Measurements from ENCODE around the gene BANP. TPM values are rescaled to one million over a fixed set of nuclear protein-coding genes. Genes with fewer than 3 reads are reported as not detected.
"Not testable (repeated sequence)": the region's sequence is repeated elsewhere in the genome, so short reads cannot be mapped to it uniquely, and the experiment has no call there.

The BANP gene
- total and polyA plus RNA-seq, 4 experiments from 2014 or later = 10.7 to 72.7 (median 44.1) TPM

- H3K9me3 Mint-ChIP-seq; H3K4me1 Mint-ChIP-seq; CTCF ChIA-PET (ENCODE audit: partially characterized antibody); POLR2A ChIA-PET (ENCODE audit: partially characterized antibody); H3K4me1 ChIP-seq (ENCODE audit: insufficient read depth, low read length); DNase-seq; H3K4me3 ChIP-seq (ENCODE audit: low read length in 2 of 2); H3K27me3 ChIP-seq (ENCODE audit: insufficient read depth, low read length); H3K4me3 Mint-ChIP-seq; intact Hi-C loops (cut with micrococcal nuclease); H3K27ac ChIP-seq (ENCODE audit: low read depth, low read length); H3K27me3 Mint-ChIP-seq; H3K9me3 ChIP-seq (ENCODE audit: control insufficient read depth in 1 of 2, low read length in 2 of 2): not testable (repeated sequence)
- H3K27ac Mint-ChIP-seq = peak overlapping the region in 1 of 7 donors; percentile 29
- peaks cover 17% of the 10 kb centered on the region for H3K36me3 ChIP-seq (ENCODE audit: insufficient read depth, low read length)
- H3K36me3 Mint-ChIP-seq = peaks cover 35 to 58% of the 10 kb centered on the region in 2 donors
Observed at GRCh38 chr16:88045361-88045760, 94.1 kb downstream of the BANP start.

- ChIA-PET POLR2A (ENCODE audit: partially characterized antibody) (no interaction called here), CTCF (ENCODE audit: partially characterized antibody) (no interaction called here)
- no peak for DNase-seq
- H3K36me3 ChIP-seq (ENCODE audit: insufficient read depth, low read length) = peaks cover 17% of the 10 kb centered on the region
- Mint-ChIP-seq H3K4me3 (no peak overlapping the region), H3K4me1 (peaks cover 0 to 1% (median under 1%) of the 10 kb centered on the region in 4 donors), H3K27ac (no peak overlapping the region), H3K36me3 (peaks cover 35 to 55% of the 10 kb centered on the region in 2 donors), H3K27me3 (no peaks in the 10 kb centered on the region), H3K9me3 (peaks cover 0 to 2% (median 0%) of the 10 kb centered on the region in 8 donors)
- no peaks in the 10 kb centered on the region for H3K9me3 ChIP-seq (ENCODE audit: control insufficient read depth in 1 of 2, low read length in 2 of 2)
- no peaks in the 10 kb centered on the region for H3K4me1 ChIP-seq (ENCODE audit: insufficient read depth, low read length)
- intact Hi-C loops (cut with micrococcal nuclease) = no loop called here
- H3K27ac ChIP-seq (ENCODE audit: low read depth, low read length) = no peak overlapping the region
- no peaks in the 10 kb centered on the region for H3K27me3 ChIP-seq (ENCODE audit: insufficient read depth, low read length)
- H3K4me3 ChIP-seq (ENCODE audit: low read length in 2 of 2) = no peak overlapping the region
Observed at GRCh38 chr16:88045820-88046303, 94.6 kb downstream of the BANP start.

GRCh38 chr16:88047462-88047861 is 96.2 kb downstream of the BANP start:
- Histone ChIP-seq H3K27me3 (ENCODE audit: insufficient read depth, low read length) (no peaks in the 10 kb centered on the region), H3K36me3 (ENCODE audit: insufficient read depth, low read length) (peaks cover 20% of the 10 kb centered on the region), H3K4me3 (ENCODE audit: low read length in 2 of 2) (no peak overlapping the region), H3K27ac (ENCODE audit: low read depth, low read length) (no peak overlapping the region), H3K4me1 (ENCODE audit: insufficient read depth, low read length) (no peaks in the 10 kb centered on the region), H3K9me3 (ENCODE audit: control insufficient read depth in 1 of 2, low read length in 2 of 2) (no peaks in the 10 kb centered on the region)
- Mint-ChIP-seq H3K4me3 (no peak overlapping the region), H3K4me1 (no peaks in the 10 kb centered on the region), H3K27me3 (no peaks in the 10 kb centered on the region), H3K9me3 (peaks cover 0 to 2% (median 0%) of the 10 kb centered on the region in 8 donors), H3K27ac (no peak overlapping the region), H3K36me3 (peaks cover 29 to 53% of the 10 kb centered on the region in 2 donors)
- ChIA-PET POLR2A (ENCODE audit: partially characterized antibody) (no interaction called here), CTCF (ENCODE audit: partially characterized antibody) (no interaction called here)
- DNase-seq = no peak
- intact Hi-C loops (cut with micrococcal nuclease) = no loop called here

GRCh38 chr16:88048985-88049384 is 97.8 kb downstream of the BANP start:
- H3K4me1 Mint-ChIP-seq = no peaks in the 10 kb centered on the region
- no peak overlapping the region for H3K4me3 ChIP-seq (ENCODE audit: low read length in 2 of 2)
- ChIA-PET CTCF (ENCODE audit: partially characterized antibody) (no interaction called here), POLR2A (ENCODE audit: partially characterized antibody) (no interaction called here)
- H3K27me3 ChIP-seq (ENCODE audit: insufficient read depth, low read length) = no peaks in the 10 kb centered on the region
- intact Hi-C loops (cut with micrococcal nuclease) = no loop called here
- no peaks in the 10 kb centered on the region for H3K4me1 ChIP-seq (ENCODE audit: insufficient read depth, low read length)
- no peaks in the 10 kb centered on the region for H3K27me3 Mint-ChIP-seq
- no peak for DNase-seq
- H3K36me3 Mint-ChIP-seq = peaks cover 24 to 45% of the 10 kb centered on the region in 2 donors
- no peaks in the 10 kb centered on the region for H3K9me3 ChIP-seq (ENCODE audit: control insufficient read depth in 1 of 2, low read length in 2 of 2)
- no peak overlapping the region for H3K27ac ChIP-seq (ENCODE audit: low read depth, low read length)
- no peak overlapping the region for H3K4me3 Mint-ChIP-seq
- peaks cover 0 to 2% (median 0%) of the 10 kb centered on the region in 8 donors for H3K9me3 Mint-ChIP-seq
- peaks cover 24% of the 10 kb centered on the region for H3K36me3 ChIP-seq (ENCODE audit: insufficient read depth, low read length)
- no peak overlapping the region for H3K27ac Mint-ChIP-seq

GRCh38 chr16:88049561-88050545 is 98.6 kb downstream of the BANP start:
- ChIA-PET CTCF (ENCODE audit: partially characterized antibody) (no interaction called here), POLR2A (ENCODE audit: partially characterized antibody) (no interaction called here)
- Mint-ChIP-seq H3K27ac (peak overlapping the region in 1 of 7 donors; percentile 53), H3K9me3 (peaks cover 0 to 2% (median 0%) of the 10 kb centered on the region in 8 donors), H3K4me1 (no peaks in the 10 kb centered on the region), H3K27me3 (no peaks in the 10 kb centered on the region), H3K4me3 (no peak overlapping the region), H3K36me3 (peaks cover 24 to 43% of the 10 kb centered on the region in 2 donors)
- Histone ChIP-seq H3K4me1 (ENCODE audit: insufficient read depth, low read length) (no peaks in the 10 kb centered on the region), H3K27ac (ENCODE audit: low read depth, low read length) (no peak overlapping the region), H3K36me3 (ENCODE audit: insufficient read depth, low read length) (peaks cover 24% of the 10 kb centered on the region), H3K9me3 (ENCODE audit: control insufficient read depth in 1 of 2, low read length in 2 of 2) (no peaks in the 10 kb centered on the region), H3K4me3 (ENCODE audit: low read length in 2 of 2) (no peak overlapping the region), H3K27me3 (ENCODE audit: insufficient read depth, low read length) (no peaks in the 10 kb centered on the region)
- no peak for DNase-seq
- intact Hi-C loops (cut with micrococcal nuclease) = no loop called here

- Mint-ChIP-seq H3K27ac (no peak overlapping the region), H3K4me1 (peaks cover 0 to 4% (median 0%) of the 10 kb centered on the region in 4 donors), H3K36me3 (peaks cover 24 to 43% of the 10 kb centered on the region in 2 donors), H3K4me3 (no peak overlapping the region), H3K27me3 (no peaks in the 10 kb centered on the region), H3K9me3 (no peaks in the 10 kb centered on the region)
- Histone ChIP-seq H3K36me3 (ENCODE audit: insufficient read depth, low read length) (peaks cover 24% of the 10 kb centered on the region), H3K4me1 (ENCODE audit: insufficient read depth, low read length) (no peaks in the 10 kb centered on the region), H3K4me3 (ENCODE audit: low read length in 2 of 2) (no peak overlapping the region), H3K27ac (ENCODE audit: low read depth, low read length) (no peak overlapping the region), H3K9me3 (ENCODE audit: control insufficient read depth in 1 of 2, low read length in 2 of 2) (no peaks in the 10 kb centered on the region), H3K27me3 (ENCODE audit: insufficient read depth, low read length) (no peaks in the 10 kb centered on the region)
- DNase-seq = no peak
- intact Hi-C loops (cut with micrococcal nuclease) = no loop called here
- POLR2A ChIA-PET (ENCODE audit: partially characterized antibody) = no interaction called here
- CTCF ChIA-PET (ENCODE audit: partially characterized antibody) = no interaction called here
Observed at GRCh38 chr16:88050952-88051660, 99.9 kb downstream of the BANP start.

- POLR2A ChIA-PET (ENCODE audit: partially characterized antibody) = no interaction called here
- CTCF ChIA-PET (ENCODE audit: partially characterized antibody) = no interaction called here
- no peak for DNase-seq
- no peak overlapping the region for H3K4me3 Mint-ChIP-seq
- H3K4me3 ChIP-seq (ENCODE audit: low read length in 2 of 2) = no peak overlapping the region
- peaks cover 0 to 4% (median 0%) of the 10 kb centered on the region in 4 donors for H3K4me1 Mint-ChIP-seq
- H3K27me3 ChIP-seq (ENCODE audit: insufficient read depth, low read length) = no peaks in the 10 kb centered on the region
- H3K9me3 ChIP-seq (ENCODE audit: control insufficient read depth in 1 of 2, low read length in 2 of 2) = no peaks in the 10 kb centered on the region
- H3K36me3 Mint-ChIP-seq = peaks cover 23 to 42% of the 10 kb centered on the region in 2 donors
- intact Hi-C loops (cut with micrococcal nuclease) = no loop called here
- no peak overlapping the region for H3K27ac ChIP-seq (ENCODE audit: low read depth, low read length)
- H3K4me1 ChIP-seq (ENCODE audit: insufficient read depth, low read length) = no peaks in the 10 kb centered on the region
- no peak overlapping the region for H3K27ac Mint-ChIP-seq
- peaks cover 24% of the 10 kb centered on the region for H3K36me3 ChIP-seq (ENCODE audit: insufficient read depth, low read length)
- no peaks in the 10 kb centered on the region for H3K27me3 Mint-ChIP-seq
- H3K9me3 Mint-ChIP-seq = no peaks in the 10 kb centered on the region
Observed at GRCh38 chr16:88052661-88053060, 101.4 kb downstream of the BANP start.

Data from CD4-positive, alpha-beta memory T cell (primary cell).